Keratinocyte (primary cell): ENCODE measurements around the gene BTNL3. TPM values are rescaled to one million over a fixed set of nuclear protein-coding genes. Genes with fewer than 3 reads are reported as not detected.
"Not testable (repeated sequence)": the region's sequence is repeated elsewhere in the genome, so short reads cannot be mapped to it uniquely, and the experiment has no call there.

Source experiments
- DNase-seq: peaks from one replicate; pipeline ENCODE4 v3.0.0-alpha.2; 2011; ENCODE audit warnings: low read depth, missing footprints, low spot score
- FAIRE-seq: peaks from 2 replicates; lab custom pipeline; 2011; peaks lifted over from hg19 to GRCh38; lab: Jason Lieb, UNC
- H2AFZ ChIP-seq: 2 replicates; pipeline ENCODE4 v1.6.0; 2012; ENCODE audit warnings: low read length, control low read depth, inconsistent platforms; ENCODE audit not compliant: control insufficient read depth
- H3K27ac ChIP-seq: 2 replicates; pipeline ENCODE4 v1.5.1; 2011; ENCODE audit warnings: low read length; ENCODE audit not compliant: control insufficient read depth, insufficient read depth
- H3K27me3 ChIP-seq: 3 replicates; pipeline ENCODE4 v1.6.0; 2011; ENCODE audit warnings: low read length; ENCODE audit not compliant: control insufficient read depth, insufficient read depth; ENCODE audit errors: extremely low read depth
- H3K36me3 ChIP-seq, 2 experiments: 2 replicates in 1 of 2; 3 replicates in 1 of 2; pipeline ENCODE4 v1.5.1; 2011; ENCODE audit warnings: low read length in 2 of 2, mild to moderate bottlenecking in 1 of 2; ENCODE audit not compliant: control insufficient read depth in 2 of 2, insufficient read depth in 2 of 2; ENCODE audit errors: extremely low read depth in 1 of 2
- H3K4me1 ChIP-seq: 3 replicates; pipeline ENCODE4 v1.5.1; 2011; ENCODE audit warnings: low read length; ENCODE audit not compliant: control insufficient read depth, insufficient read depth; ENCODE audit errors: extremely low read depth
- H3K4me2 ChIP-seq: 3 replicates; pipeline ENCODE4 v1.6.0; 2011; ENCODE audit warnings: low read depth, low read length; ENCODE audit not compliant: control insufficient read depth, insufficient read depth; ENCODE audit errors: extremely low read depth
- H3K4me3 ChIP-seq, 3 experiments: fragments of 200-600 bp in 1 of 3; sonication (generic) in 1 of 3; 2 replicates in 2 of 3; 3 replicates in 1 of 3; pipeline ENCODE4 v1.5.1; 2011 to 2016; ENCODE audit warnings: low read length in 3 of 3, mild to moderate bottlenecking in 3 of 3, control low read depth in 2 of 3, inconsistent platforms in 1 of 3, low read depth in 1 of 3, mixed read lengths in 1 of 3, mixed run types in 1 of 3, moderate library complexity in 1 of 3; ENCODE audit not compliant: control insufficient read depth in 2 of 3, insufficient read depth in 2 of 3; ENCODE audit errors: extremely low read depth in 1 of 3
- H3K79me2 ChIP-seq: 2 replicates; pipeline ENCODE4 v1.6.0; 2012; ENCODE audit warnings: low read length; ENCODE audit not compliant: control insufficient read depth, insufficient read depth
- H3K9ac ChIP-seq: 3 replicates; pipeline ENCODE4 v1.6.0; 2011; ENCODE audit warnings: low read length; ENCODE audit not compliant: control insufficient read depth, insufficient read depth; ENCODE audit errors: extremely low read depth
- H3K9me1 ChIP-seq: 3 replicates; pipeline ENCODE4 v1.6.0; 2011; ENCODE audit warnings: low read length; ENCODE audit not compliant: control insufficient read depth, insufficient read depth; ENCODE audit errors: extremely low read depth
- H3K9me3 ChIP-seq: 2 replicates; pipeline ENCODE4 v1.5.1; 2012; ENCODE audit warnings: low read depth, low read length; ENCODE audit not compliant: control insufficient read depth
- H4K20me1 ChIP-seq: 3 replicates; pipeline ENCODE4 v1.6.0; 2011; ENCODE audit warnings: low read length; ENCODE audit not compliant: control insufficient read depth, insufficient read depth; ENCODE audit errors: extremely low read depth
- CTCF ChIP-seq, 3 experiments: IDR thresholded peaks in 1 of 3; conservative IDR thresholded peaks in 1 of 3; optimal IDR thresholded peaks in 1 of 3; 2 replicates in 2 of 3; 3 replicates in 1 of 3; pipeline versions ENCODE3 to v1.5.1; 2011; ENCODE audit warnings: low read length in 3 of 3, mild to moderate bottlenecking in 3 of 3, moderate library complexity in 2 of 3, control low read depth in 1 of 3, inconsistent platforms in 1 of 3; ENCODE audit not compliant: insufficient read depth in 2 of 3; ENCODE audit errors: extremely low read depth in 1 of 3
- EZH2 ChIP-seq: IDR thresholded peaks from one replicate; pipeline ENCODE4 v1.6.1; 2012; ENCODE audit warnings: inconsistent platforms, mild to moderate bottlenecking, low read length, moderate library complexity
- dilution Hi-C: fragments of 300-500 bp; cut with MboI; formaldehyde crosslinking; loops from one replicate; pipeline ENCODE4 v1.7.0; 2020; ENCODE audit warnings: low sequenced_read_pairs; ENCODE audit not compliant: extremely low pct_ligation_motif_present
- polyA plus RNA-seq, 5 experiments: library from polyadenylated mRNA; depleted of rRNA in 3 of 5; stranded (reverse) in 3 of 5; stranded (forward) in 1 of 5; unstranded in 1 of 5; fragments of >200 nt; gene quantifications; 1 replicate in 1 of 5; 2 replicates in 3 of 5; 3 replicates in 1 of 5; pipeline versions ENCODE4 v1.2.1 to v1.2.3, GENCODE V29; 2011 to 2012; ENCODE audit warnings: missing spikeins in 2 of 5, low read depth in 1 of 5, low replicate concordance in 1 of 5

The BTNL3 gene
- polyA plus RNA-seq, 1 donor (not counting 4 experiments of a cell fraction or from before 2014, with no cell fraction given): not detected

DNA sequence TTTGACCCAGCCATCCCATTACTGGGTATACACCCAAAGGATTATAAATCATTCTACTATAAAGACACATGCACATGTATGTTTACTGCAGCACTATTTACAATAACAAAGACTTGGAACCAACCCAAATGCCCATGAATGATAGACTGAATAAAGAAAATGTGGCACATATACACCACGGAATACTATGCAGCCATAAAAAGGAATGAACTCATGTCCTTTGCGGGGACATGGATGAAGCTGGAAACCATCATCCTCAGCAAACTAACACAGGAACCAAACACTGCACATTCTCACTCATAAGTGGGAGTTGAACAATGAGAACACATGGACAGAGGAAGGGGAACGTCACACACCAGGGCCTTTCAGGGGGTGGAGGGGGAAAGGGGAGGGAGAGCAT, 28.8 kb downstream of the BTNL3 start:
- H3K9me3 ChIP-seq, H3K36me3 ChIP-seq, H3K79me2 ChIP-seq, H4K20me1 ChIP-seq, H3K27ac ChIP-seq, dilution Hi-C loops, H3K9me1 ChIP-seq, H3K4me2 ChIP-seq, FAIRE-seq, H3K4me3 ChIP-seq, H3K27me3 ChIP-seq, H2AFZ ChIP-seq, H3K9ac ChIP-seq, H3K4me1 ChIP-seq, DNase-seq: not testable (repeated sequence)

DNA sequence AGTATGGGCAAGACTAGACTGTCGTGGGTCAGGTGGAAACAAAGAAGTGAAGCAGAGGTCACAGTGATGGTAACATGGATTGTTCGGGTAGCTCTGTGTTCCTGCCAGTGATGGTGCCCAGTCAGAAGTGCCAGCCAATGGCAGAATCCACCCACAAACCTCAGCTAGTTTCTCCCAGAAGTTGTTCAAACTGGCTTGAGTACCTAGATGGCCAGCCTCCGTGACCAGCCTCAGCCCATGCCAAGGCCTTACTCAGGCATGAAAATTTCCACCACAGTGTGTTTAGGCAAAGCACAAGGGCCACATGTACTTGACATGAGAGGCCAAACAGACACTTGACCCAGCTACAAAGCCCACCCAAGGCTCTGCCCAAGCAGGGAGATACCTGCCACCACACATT, 32.0 kb downstream of the BTNL3 start:
- Histone ChIP-seq H3K27ac (no peak overlapping the region), H3K9me1 (peaks cover 2% of the 10 kb centered on the region), H3K9me3 (no peaks in the 10 kb centered on the region), H3K36me3 (no peaks in the 10 kb centered on the region), H3K27me3 (no peaks in the 10 kb centered on the region), H3K4me2 (no peak overlapping the region), H3K4me3 (no peak overlapping the region), H3K9ac (no peak overlapping the region), H3K79me2 (no peaks in the 10 kb centered on the region), H4K20me1 (no peaks in the 10 kb centered on the region), H3K4me1 (no peaks in the 10 kb centered on the region), H2AFZ (no peak overlapping the region)
- dilution Hi-C loops: no loop called here
- no peak for FAIRE-seq
- no peak for DNase-seq
- no peak for TF ChIP-seq CTCF (optimal IDR thresholded peaks at IDR 0.05 in 1 of 3, IDR thresholded peaks at IDR 0.05 in 1 of 3, conservative IDR thresholded peaks at IDR 0.05 in 1 of 3; ENCODE audit: extremely low read depth in 1 of 3, insufficient read depth in 2 of 3, low read length in 3 of 3)
- no peak for TF ChIP-seq EZH2
